T-cell (primary cell): ENCODE data around the gene SPEG. TPM values are rescaled to one million over a fixed set of nuclear protein-coding genes. Genes with fewer than 3 reads are reported as not detected.

Experiments used
- ATAC-seq, 4 experiments: fragments of 200-7000 bp in 3 of 4; fragments of 150-1000 bp in 1 of 4; cut with Tn5 transposase; replicated peaks in 1 of 4; 1 replicate in 3 of 4; 2 replicates in 1 of 4; pipeline ENCODE4 v1.10.0; 2021; ENCODE audit warnings: moderate library complexity in 3 of 4, mild to moderate bottlenecking in 2 of 4, moderate number of reproducible peaks in 1 of 4
- CTCF ChIA-PET, 2 donors: fragments of 300-600 bp; sonication (Branson Sonifier 250); formaldehyde crosslinking; loops; one replicate each; lab custom pipeline; 2022; ENCODE audit warnings: antibody characterized with exemption in 2 of 2; lab: Charles Lee
- POLR2A ChIA-PET, 2 donors: fragments of 300-600 bp; sonication (Branson Sonifier 250); formaldehyde crosslinking; loops; one replicate each; lab custom pipeline; 2022; ENCODE audit warnings: antibody characterized with exemption in 2 of 2; lab: Charles Lee
- DNase-seq, 35 experiments: peaks; one replicate each; pipeline versions ENCODE4 v3.0.0 to v3.0.0-alpha.2; 2013 to 2023
- H3K27ac ChIP-seq: one replicate; pipeline ENCODE4 v1.5.1; 2013; ENCODE audit warnings: low read length
- H3K27me3 ChIP-seq, 2 experiments: replicated peaks in 1 of 2; 1 replicate in 1 of 2; 2 replicates in 1 of 2; pipeline versions ENCODE4 v1.6.1 to v1.7.0; 2013; ENCODE audit warnings: low read length in 1 of 2, mixed read lengths in 1 of 2; ENCODE audit not compliant: control insufficient read depth in 2 of 2, insufficient read depth in 2 of 2; ENCODE audit errors: extremely low read depth in 1 of 2
- H3K36me3 ChIP-seq, 2 donors: 1 replicate in 1 of 2; 2 replicates in 1 of 2; pipeline versions ENCODE4 v1.6.1 to v1.7.0; 2013; ENCODE audit warnings: low read length in 1 of 2; ENCODE audit not compliant: control insufficient read depth in 2 of 2, insufficient read depth in 1 of 2; ENCODE audit errors: extremely low read depth in 1 of 2
- H3K4me1 ChIP-seq, 2 experiments: 1 replicate in 1 of 2; 2 replicates in 1 of 2; pipeline versions ENCODE4 v1.6.1 to v1.7.0; 2013; ENCODE audit warnings: low read length in 2 of 2, mixed read lengths in 1 of 2; ENCODE audit not compliant: insufficient read depth in 2 of 2, control insufficient read depth in 1 of 2; ENCODE audit errors: extremely low read depth in 1 of 2
- H3K4me3 ChIP-seq, 2 donors: 1 replicate in 1 of 2; 2 replicates in 1 of 2; pipeline versions ENCODE4 v1.5.1 to v1.7.0; 2013; ENCODE audit warnings: mild to moderate bottlenecking in 2 of 2, low read length in 1 of 2, moderate library complexity in 1 of 2; ENCODE audit not compliant: control insufficient read depth in 1 of 2; ENCODE audit errors: extremely low read depth in 1 of 2
- H3K9me3 ChIP-seq: 2 replicates; pipeline ENCODE4 v1.7.0; 2013
- H3K27ac Mint-ChIP-seq, 2 donors: one replicate each; pipeline ENCODE4 v1.8.0; 2020 to 2021; ENCODE audit warnings: mild to moderate bottlenecking in 2 of 2, mixed read lengths in 2 of 2
- H3K27me3 Mint-ChIP-seq, 2 donors: one replicate each; pipeline ENCODE4 v1.8.0; 2021 to 2022; ENCODE audit warnings: mixed read lengths in 2 of 2
- H3K36me3 Mint-ChIP-seq: one replicate; pipeline ENCODE4 v1.8.0; 2021; ENCODE audit warnings: mixed read lengths
- H3K4me1 Mint-ChIP-seq, 3 donors: one replicate each; pipeline ENCODE4 v1.8.0; 2020 to 2022; ENCODE audit warnings: mixed read lengths in 3 of 3, mild to moderate bottlenecking in 1 of 3
- H3K4me3 Mint-ChIP-seq, 3 donors: one replicate each; pipeline ENCODE4 v1.8.0; 2020 to 2022; ENCODE audit warnings: mild to moderate bottlenecking in 3 of 3, mixed read lengths in 3 of 3, moderate library complexity in 3 of 3
- H3K9me3 Mint-ChIP-seq, 3 donors: one replicate each; pipeline ENCODE4 v1.8.0; 2020 to 2022; ENCODE audit warnings: mixed read lengths in 3 of 3
- WGBS: methylation state at CpG from one replicate; pipeline ENCODE4 v1.1.5; 2013; ENCODE audit warnings: missing lambda C conversion rate; ENCODE audit not compliant: insufficient coverage; 5-methylcytosine and 5-hydroxymethylcytosine counted together
- total RNA-seq, 35 experiments: library from RNA in 6 of 35; stranded (reverse) in 6 of 35; fragments of 120-200 nt in 1 of 35; gene quantifications; one replicate each; pipeline versions ENCODE4 v1.2.1 to v1.2.4 and lab custom pipeline; 2013 to 2026

The SPEG gene
- total RNA-seq, 5 donors from 2014 or later (not counting 1 experiment from before 2014, with no cell fraction given) = 13.8 to 23.9 (median 18.9) TPM

- no peaks in the 10 kb centered on the region for H3K9me3 ChIP-seq
- H3K4me1 ChIP-seq = peaks cover 0 to 6% of the 10 kb centered on the region in 2 experiments
- H3K36me3 ChIP-seq = no peaks in the 10 kb centered on the region
- H3K4me3 ChIP-seq = no peak overlapping the region
- DNase-seq (no peak), ATAC-seq (no peak)
- H3K27me3 ChIP-seq = peaks cover 0 to 13% of the 10 kb centered on the region in 2 experiments
- ChIA-PET CTCF (interaction anchor here (0.6 to 0.8 kb wide), 3 partner anchors 9 to 65 kb away, joined by 3 to 4 read pairs (median 3); no protein-coding TSS in a partner anchor), POLR2A (no interaction called here)
- H3K27ac ChIP-seq = no peak overlapping the region
- Mint-ChIP-seq H3K4me3 (no peak overlapping the region), H3K9me3 (no peaks in the 10 kb centered on the region), H3K27me3 (peaks cover 0 to 3% of the 10 kb centered on the region in 2 donors), H3K4me1 (no peaks in the 10 kb centered on the region), H3K36me3 (no peaks in the 10 kb centered on the region), H3K27ac (no peak overlapping the region)
- 94% methylated on average over 17 of the region's 21 CpGs for WGBS
These were observed 29.8 kb downstream of the SPEG start for GRCh38 chr2:219464286-219465032.

DNA sequence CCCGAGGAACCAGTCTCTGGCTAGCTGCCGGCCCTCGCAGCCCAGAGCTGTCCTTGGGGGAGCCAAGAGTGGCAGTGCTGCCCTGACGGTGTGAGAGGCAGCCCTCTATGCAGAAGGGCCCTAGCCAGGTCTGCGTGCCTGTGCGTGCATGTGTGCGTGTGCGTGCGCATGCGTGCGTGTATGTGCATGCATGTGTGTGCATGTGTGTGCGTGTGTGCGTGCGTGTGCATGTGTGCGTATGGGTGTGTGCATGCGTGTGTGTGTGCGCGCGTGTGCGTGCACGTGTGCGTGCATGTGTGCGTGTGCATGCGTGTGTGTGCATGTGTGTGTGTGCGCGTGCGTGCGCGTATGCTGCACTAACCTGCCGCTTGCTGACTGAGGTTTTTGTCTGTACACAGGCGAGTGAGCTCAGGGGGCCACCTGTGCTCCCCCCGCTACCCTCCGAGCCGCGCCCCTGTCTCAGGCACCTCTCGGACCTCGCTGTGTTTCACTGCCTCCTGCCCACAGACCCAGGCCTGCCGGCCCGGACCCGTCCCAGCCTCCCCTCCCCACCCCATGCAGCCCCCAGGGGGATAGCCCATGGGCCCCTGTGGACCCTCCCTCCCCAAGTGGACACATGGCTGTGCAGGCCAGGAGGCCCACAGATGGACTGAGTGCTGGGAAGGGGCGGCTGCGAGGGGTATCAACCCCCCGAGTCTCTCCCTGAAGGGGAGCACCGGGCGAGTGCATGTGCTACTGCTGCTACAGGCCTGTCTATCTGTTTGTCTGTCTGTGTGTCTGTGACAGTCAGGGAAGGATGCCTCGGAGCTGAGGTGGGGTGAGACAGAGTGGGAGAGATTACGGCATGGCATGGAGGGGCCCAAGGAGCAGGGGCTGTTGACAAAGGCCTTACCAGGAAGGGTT is 31.3 kb downstream of the SPEG start:
- no peak for ATAC-seq
- POLR2A ChIA-PET = no interaction called here

GRCh38 chr2:219466816-219467735 is 32.4 kb downstream of the SPEG start:
- H3K4me3 Mint-ChIP-seq = no peak overlapping the region
- Histone ChIP-seq H3K4me3 (no peak overlapping the region), H3K27me3 (peaks cover 0 to 16% of the 10 kb centered on the region in 2 experiments), H3K27ac (no peak overlapping the region), H3K36me3 (no peaks in the 10 kb centered on the region), H3K9me3 (no peaks in the 10 kb centered on the region), H3K4me1 (no peaks in the 10 kb centered on the region)
- POLR2A ChIA-PET = no interaction called here
- ATAC-seq (no peak), DNase-seq (no peak)
- CTCF ChIA-PET = interaction anchor here in 1 of 2 donors (0.5 kb wide), 1 partner anchor 153 kb away, joined by 10 read pairs; no protein-coding TSS in a partner anchor
- H3K27me3 Mint-ChIP-seq = peaks cover 0 to 4% of the 10 kb centered on the region in 2 donors
- WGBS = 83% methylated on average over 22 of the region's 28 CpGs
- no peak overlapping the region for H3K27ac Mint-ChIP-seq
- no peaks in the 10 kb centered on the region for H3K9me3 Mint-ChIP-seq
- no peaks in the 10 kb centered on the region for H3K4me1 Mint-ChIP-seq
- H3K36me3 Mint-ChIP-seq = peaks cover 6% of the 10 kb centered on the region

More for the DNA sequence above, 31.3 kb downstream of the SPEG start:
- no peak overlapping the region for H3K4me3 ChIP-seq
- H3K36me3 ChIP-seq = no peaks in the 10 kb centered on the region
- no peaks in the 10 kb centered on the region for H3K9me3 Mint-ChIP-seq
- WGBS = 90% methylated on average over 32 of the region's 47 CpGs
- CTCF ChIA-PET = no interaction called here
- no peaks in the 10 kb centered on the region for H3K9me3 ChIP-seq
- no peaks in the 10 kb centered on the region for H3K36me3 Mint-ChIP-seq
- H3K27ac Mint-ChIP-seq = no peak overlapping the region
- no peak overlapping the region for H3K27ac ChIP-seq
- H3K27me3 ChIP-seq = peaks cover 0 to 8% of the 10 kb centered on the region in 2 experiments
- DNase-seq = no peak
- no peaks in the 10 kb centered on the region for H3K27me3 Mint-ChIP-seq
- no peaks in the 10 kb centered on the region for H3K4me1 Mint-ChIP-seq
- peaks cover 0 to 3% of the 10 kb centered on the region in 2 experiments for H3K4me1 ChIP-seq
- H3K4me3 Mint-ChIP-seq = no peak overlapping the region

DNA sequence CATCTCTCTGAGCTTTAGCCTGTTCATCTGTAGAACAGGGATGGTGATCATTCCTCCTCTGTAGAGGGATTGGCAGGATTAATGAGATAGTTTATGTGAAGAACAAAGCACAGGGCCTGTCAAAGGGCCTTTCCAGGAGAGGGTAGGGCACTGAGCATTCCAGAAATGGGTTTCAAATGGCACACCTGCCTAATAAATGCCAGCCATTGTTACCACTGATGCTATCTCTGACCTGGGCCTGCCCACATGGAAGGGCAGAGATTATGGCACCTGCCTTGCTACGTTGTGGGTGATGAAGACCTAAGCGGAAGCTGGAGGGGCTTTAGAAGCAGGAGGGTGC is 33.1 kb downstream of the SPEG start:
- DNase-seq (no peak), ATAC-seq (no peak)
- POLR2A ChIA-PET = no interaction called here
- Histone ChIP-seq H3K4me3 (no peak overlapping the region), H3K9me3 (no peaks in the 10 kb centered on the region), H3K27me3 (peaks cover 0 to 20% of the 10 kb centered on the region in 2 experiments), H3K36me3 (no peaks in the 10 kb centered on the region), H3K27ac (no peak overlapping the region), H3K4me1 (no peaks in the 10 kb centered on the region)
- CTCF ChIA-PET = interaction anchor here in 1 of 2 donors (0.5 kb wide), 1 partner anchor 152 kb away, joined by 10 read pairs; no protein-coding TSS in a partner anchor
- Mint-ChIP-seq H3K9me3 (no peaks in the 10 kb centered on the region), H3K27ac (no peak overlapping the region), H3K36me3 (peaks cover 6% of the 10 kb centered on the region), H3K4me3 (no peak overlapping the region), H3K27me3 (peaks cover 0 to 4% of the 10 kb centered on the region in 2 donors), H3K4me1 (no peaks in the 10 kb centered on the region)
- 81% methylated on average over 2 of the region's 2 CpGs for WGBS

DNA sequence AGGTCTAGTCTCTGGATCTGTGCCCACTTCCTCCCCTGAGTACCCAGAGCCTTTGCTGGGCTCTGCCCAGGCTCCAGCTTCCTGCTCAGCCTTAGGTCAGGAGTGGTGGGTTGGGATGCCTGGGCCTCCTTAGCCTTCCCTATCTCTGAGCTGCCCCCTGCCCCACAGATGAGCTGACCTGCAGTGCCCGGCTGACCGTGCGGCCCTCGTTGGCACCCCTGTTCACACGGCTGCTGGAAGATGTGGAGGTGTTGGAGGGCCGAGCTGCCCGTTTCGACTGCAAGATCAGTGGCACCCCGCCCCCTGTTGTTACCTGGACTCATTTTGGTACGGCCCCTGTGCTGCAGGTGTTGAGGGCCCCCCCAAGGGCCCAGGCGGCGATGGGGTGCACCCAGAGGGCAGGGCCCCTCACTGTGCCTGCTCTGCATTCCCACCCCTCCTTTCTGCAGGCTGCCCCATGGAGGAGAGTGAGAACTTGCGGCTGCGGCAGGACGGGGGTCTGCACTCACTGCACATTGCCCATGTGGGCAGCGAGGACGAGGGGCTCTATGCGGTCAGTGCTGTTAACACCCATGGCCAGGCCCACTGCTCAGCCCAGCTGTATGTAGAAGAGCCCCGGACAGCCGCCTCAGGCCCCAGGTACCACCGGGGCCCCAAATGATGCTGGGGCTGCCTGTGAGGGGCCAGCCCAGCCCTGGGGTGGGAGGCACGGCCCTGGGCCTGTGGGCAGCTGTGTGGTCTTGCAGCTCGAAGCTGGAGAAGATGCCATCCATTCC is 34.0 kb downstream of the SPEG start:
- no peaks in the 10 kb centered on the region for H3K9me3 Mint-ChIP-seq
- no peak overlapping the region for H3K27ac Mint-ChIP-seq

More for the DNA sequence above, 34.0 kb downstream of the SPEG start:
- H3K4me1 Mint-ChIP-seq = no peaks in the 10 kb centered on the region
- POLR2A ChIA-PET = no interaction called here
- H3K36me3 ChIP-seq = peaks cover 0 to 3% of the 10 kb centered on the region in 2 donors
- H3K27me3 ChIP-seq = peaks cover 0 to 29% of the 10 kb centered on the region in 2 experiments
- peaks cover 6% of the 10 kb centered on the region for H3K36me3 Mint-ChIP-seq
- H3K9me3 ChIP-seq = no peaks in the 10 kb centered on the region
- CTCF ChIA-PET = no interaction called here
- ATAC-seq = no peak
- no peaks in the 10 kb centered on the region for H3K4me1 ChIP-seq
- H3K4me3 Mint-ChIP-seq = no peak overlapping the region
- H3K27ac ChIP-seq = no peak overlapping the region
- 81% methylated on average over 17 of the region's 23 CpGs for WGBS
- no peak overlapping the region for H3K4me3 ChIP-seq
- H3K27me3 Mint-ChIP-seq = peaks cover 0 to 4% of the 10 kb centered on the region in 2 donors
- no peak for DNase-seq
